CD14-positive monocyte (primary cell): ENCODE data around the gene CNIH2. TPM values are rescaled to one million over a fixed set of nuclear protein-coding genes. Genes with fewer than 3 reads are reported as not detected.

Experiments
- DNase-seq, 3 donors: peaks; one replicate each; pipeline ENCODE4 v3.0.0-alpha.2; 2011 to 2022
- H2AFZ ChIP-seq: 2 replicates; pipeline ENCODE4 v1.6.0; 2012; ENCODE audit warnings: mild to moderate bottlenecking, low read depth, low read length, inconsistent platforms; ENCODE audit not compliant: insufficient read depth, poor library complexity, severe bottlenecking
- H3K27ac ChIP-seq, 2 donors: 1 replicate in 1 of 2; 2 replicates in 1 of 2; pipeline ENCODE4 v1.5.1; 2012 to 2013; ENCODE audit warnings: low read length in 2 of 2, control low read depth in 1 of 2, inconsistent platforms in 1 of 2, low read depth in 1 of 2, mild to moderate bottlenecking in 1 of 2
- H3K27me3 ChIP-seq, 2 donors: one replicate each; pipeline versions ENCODE4 v1.6.0 to v1.6.1; 2011 to 2013; ENCODE audit warnings: low read length in 2 of 2; ENCODE audit not compliant: control insufficient read depth in 2 of 2, insufficient read depth in 2 of 2
- H3K36me3 ChIP-seq, 2 donors: replicated peaks in 1 of 2; 1 replicate in 1 of 2; 2 replicates in 1 of 2; pipeline versions ENCODE4 v1.5.1 to v1.6.1; 2012 to 2013; ENCODE audit warnings: low read length in 2 of 2, control low read depth in 1 of 2, inconsistent platforms in 1 of 2, mild to moderate bottlenecking in 1 of 2; ENCODE audit not compliant: insufficient read depth in 2 of 2, control insufficient read depth in 1 of 2
- H3K4me1 ChIP-seq, 2 donors: 1 replicate in 1 of 2; 2 replicates in 1 of 2; pipeline versions ENCODE4 v1.5.1 to v1.6.1; 2012 to 2013; ENCODE audit warnings: low read length in 2 of 2, control low read depth in 1 of 2, inconsistent platforms in 1 of 2, mild to moderate bottlenecking in 1 of 2, moderate library complexity in 1 of 2; ENCODE audit not compliant: insufficient read depth in 2 of 2, control insufficient read depth in 1 of 2
- H3K4me2 ChIP-seq: replicated peaks from 2 replicates; pipeline ENCODE3; 2012; ENCODE audit warnings: low read length, moderate library complexity, mild to moderate bottlenecking; ENCODE audit not compliant: poor library complexity, severe bottlenecking; ENCODE audit errors: extremely low read depth
- H3K4me3 ChIP-seq, 3 experiments: fragments of 200-600 bp in 1 of 3; sonication (generic) in 1 of 3; replicated peaks in 1 of 3; 1 replicate in 2 of 3; 2 replicates in 1 of 3; pipeline ENCODE4 v1.5.1; 2011 to 2013; ENCODE audit warnings: low read length in 3 of 3, mild to moderate bottlenecking in 3 of 3, control low read depth in 2 of 3, low read depth in 2 of 3, inconsistent platforms in 1 of 3, moderate library complexity in 1 of 3
- H3K79me2 ChIP-seq: 2 replicates; pipeline ENCODE4 v1.6.0; 2012; ENCODE audit warnings: mild to moderate bottlenecking, control low read depth, inconsistent platforms, low read length, moderate library complexity; ENCODE audit not compliant: insufficient read depth
- H3K9ac ChIP-seq: 2 replicates; pipeline ENCODE4 v1.6.0; 2017; ENCODE audit warnings: low read length, mild to moderate bottlenecking; ENCODE audit not compliant: insufficient read depth, poor library complexity, severe bottlenecking
- H3K9me3 ChIP-seq, 2 donors: replicated peaks in 1 of 2; 1 replicate in 1 of 2; 2 replicates in 1 of 2; pipeline versions ENCODE4 v1.5.1 to v1.6.1; 2012 to 2013; ENCODE audit warnings: low read length in 2 of 2, control low read depth in 1 of 2; ENCODE audit not compliant: control insufficient read depth in 1 of 2, insufficient read depth in 1 of 2
- H4K20me1 ChIP-seq: 2 replicates; pipeline ENCODE4 v1.6.0; 2012; ENCODE audit warnings: mild to moderate bottlenecking, low read length, control low read depth, moderate library complexity; ENCODE audit not compliant: insufficient read depth
- H3K27ac Mint-ChIP-seq, 7 donors: one replicate each; pipeline ENCODE4 v1.8.0; 2020; ENCODE audit warnings: mild to moderate bottlenecking in 7 of 7, mixed read lengths in 7 of 7, moderate library complexity in 6 of 7, inconsistent platforms in 2 of 7
- H3K27me3 Mint-ChIP-seq, 3 donors: one replicate each; pipeline ENCODE4 v1.8.0; 2021 to 2022; ENCODE audit warnings: low read depth in 3 of 3, mild to moderate bottlenecking in 3 of 3, mixed read lengths in 3 of 3, moderate library complexity in 3 of 3, inconsistent platforms in 1 of 3
- H3K36me3 Mint-ChIP-seq, 2 donors: one replicate each; pipeline ENCODE4 v1.8.0; 2020; ENCODE audit warnings: mixed read lengths in 2 of 2, inconsistent platforms in 1 of 2, mild to moderate bottlenecking in 1 of 2
- H3K4me1 Mint-ChIP-seq: one replicate; pipeline ENCODE4 v1.8.0; 2020; ENCODE audit warnings: mild to moderate bottlenecking, mixed read lengths
- H3K4me3 Mint-ChIP-seq, 2 donors: one replicate each; pipeline ENCODE4 v1.8.0; 2020; ENCODE audit warnings: mild to moderate bottlenecking in 2 of 2, mixed read lengths in 2 of 2, moderate library complexity in 1 of 2
- H3K9me3 Mint-ChIP-seq, 7 donors: one replicate each; pipeline ENCODE4 v1.8.0; 2020 to 2022; ENCODE audit warnings: mixed read lengths in 7 of 7, mild to moderate bottlenecking in 6 of 7, moderate library complexity in 6 of 7, inconsistent platforms in 2 of 7
- CTCF ChIP-seq: fragments of 200-600 bp; IDR thresholded peaks from one replicate; pipeline ENCODE4 v1.8.0; 2022; ENCODE audit warnings: antibody characterized with exemption, mild to moderate bottlenecking
- WGBS: methylation state at CpG from one replicate; pipeline ENCODE4 v1.1.5; 2013; ENCODE audit warnings: missing lambda C conversion rate; ENCODE audit not compliant: insufficient coverage; 5-methylcytosine and 5-hydroxymethylcytosine counted together
- intact Hi-C, 2 donors: fragments of 100-400 bp; cut with micrococcal nuclease; formaldehyde crosslinking; loops; one replicate each; pipeline versions ENCODE4 v1.15.0 to v1.15.1; 2023
- polyA plus RNA-seq, 3 donors: library from polyadenylated mRNA; depleted of rRNA in 1 of 3; unstranded in 2 of 3; stranded (reverse) in 1 of 3; fragments of 300-500 nt in 2 of 3; fragments of >200 nt in 1 of 3; fragmentation: Illumina TruSeq in 2 of 3; gene quantifications; 1 replicate in 2 of 3; 2 replicates in 1 of 3; pipeline ENCODE4 v1.2.3, GENCODE V29; 2012 to 2021

Gene CNIH2
- polyA plus RNA-seq, 3 donors: 1.2 TPM; not detected in 2

GRCh38 chr11:66315498-66315885 lies 37.5 kb downstream of the CNIH2 start:
- Mint-ChIP-seq H3K9me3 (peaks cover 0 to 7% (median 3%) of the 10 kb centered on the region in 7 donors), H3K36me3 (peaks cover 0 to 2% of the 10 kb centered on the region in 2 donors), H3K27ac (peak overlapping the region in 2 of 7 donors; percentile 52 to 87), H3K27me3 (peaks cover under 1 to 16% (median 13%) of the 10 kb centered on the region in 3 donors), H3K4me1 (peaks cover 48% of the 10 kb centered on the region), H3K4me3 (peak overlapping the region in 1 of 2 donors; percentile 31)
- peaks cover 55 to 66% of the 10 kb centered on the region in 2 donors for H3K4me1 ChIP-seq
- 98% methylated on average over 8 of the region's 14 CpGs for WGBS
- DNase-seq: no peak
- H3K27me3 ChIP-seq: no peaks in the 10 kb centered on the region
- H3K4me2 ChIP-seq: no peak overlapping the region
- no peak for TF ChIP-seq CTCF
- no peak overlapping the region for H3K9ac ChIP-seq
- intact Hi-C loops: loop anchor here in 1 of 2 donors (10.0 kb wide), 1 partner anchor 69 kb away; no protein-coding TSS in a partner anchor
- H3K36me3 ChIP-seq: no peaks in the 10 kb centered on the region
- no peak overlapping the region for H3K27ac ChIP-seq
- no peak overlapping the region for H3K4me3 ChIP-seq
- no peaks in the 10 kb centered on the region for H3K9me3 ChIP-seq
- no peaks in the 10 kb centered on the region for H4K20me1 ChIP-seq
- no peaks in the 10 kb centered on the region for H3K79me2 ChIP-seq
- H2AFZ ChIP-seq: no peak overlapping the region

- intact Hi-C loops: loop anchor here in 1 of 2 donors (10.0 kb wide), 1 partner anchor 69 kb away; no protein-coding TSS in a partner anchor
- Histone ChIP-seq H3K9ac (no peak overlapping the region), H3K27ac (no peak overlapping the region)
These were observed 38.2 kb downstream of the CNIH2 start for GRCh38 chr11:66315921-66316811.

More at GRCh38 chr11:66315921-66316811, 38.2 kb downstream of the CNIH2 start:
- Histone ChIP-seq H3K4me1 (peaks cover 55 to 66% of the 10 kb centered on the region in 2 donors), H3K27me3 (no peaks in the 10 kb centered on the region), H4K20me1 (no peaks in the 10 kb centered on the region), H3K4me3 (no peak overlapping the region), H2AFZ (no peak overlapping the region), H3K9me3 (no peaks in the 10 kb centered on the region), H3K36me3 (no peaks in the 10 kb centered on the region), H3K79me2 (no peaks in the 10 kb centered on the region), H3K4me2 (peak overlapping the region; percentile 58)
- peaks cover 0 to 2% of the 10 kb centered on the region in 2 donors for H3K36me3 Mint-ChIP-seq
- peak overlapping the region in 1 of 2 donors; percentile 26 for H3K4me3 Mint-ChIP-seq
- TF ChIP-seq CTCF: no peak
- H3K27ac Mint-ChIP-seq: no peak overlapping the region
- peaks cover 48% of the 10 kb centered on the region for H3K4me1 Mint-ChIP-seq
- 92% methylated on average over 48 of the region's 52 CpGs for WGBS
- peaks cover 0 to 16% (median 13%) of the 10 kb centered on the region in 3 donors for H3K27me3 Mint-ChIP-seq
- no peak for DNase-seq
- H3K9me3 Mint-ChIP-seq: peaks cover 0 to 7% (median 3%) of the 10 kb centered on the region in 7 donors
